ENCODE data around the gene MACROD2.

- TF ChIP-seq CTCF (IDR thresholded peaks at IDR 0.05; ENCODE audit: low read depth, low read length, missing input control) (no peak), RAD21 (IDR thresholded peaks at IDR 0.05) (no peak), FOXA1 (IDR thresholded peaks at IDR 0.05) (no peak), RXRA (IDR thresholded peaks at IDR 0.05) (no peak), REST (IDR thresholded peaks at IDR 0.05) (no peak), TAF1 (conservative IDR thresholded peaks at IDR 0.05) (no peak), MAX (IDR thresholded peaks at IDR 0.05) (no peak), JUND (IDR thresholded peaks at IDR 0.05) (no peak)
Observed at GRCh38 chr20:14414560-14414959, 419.2 kb downstream of the MACROD2 start.

Data from liver (tissue), 3 donors.